ENCODE data around the gene ATP1B2.

The ATP1B2 gene

DNA sequence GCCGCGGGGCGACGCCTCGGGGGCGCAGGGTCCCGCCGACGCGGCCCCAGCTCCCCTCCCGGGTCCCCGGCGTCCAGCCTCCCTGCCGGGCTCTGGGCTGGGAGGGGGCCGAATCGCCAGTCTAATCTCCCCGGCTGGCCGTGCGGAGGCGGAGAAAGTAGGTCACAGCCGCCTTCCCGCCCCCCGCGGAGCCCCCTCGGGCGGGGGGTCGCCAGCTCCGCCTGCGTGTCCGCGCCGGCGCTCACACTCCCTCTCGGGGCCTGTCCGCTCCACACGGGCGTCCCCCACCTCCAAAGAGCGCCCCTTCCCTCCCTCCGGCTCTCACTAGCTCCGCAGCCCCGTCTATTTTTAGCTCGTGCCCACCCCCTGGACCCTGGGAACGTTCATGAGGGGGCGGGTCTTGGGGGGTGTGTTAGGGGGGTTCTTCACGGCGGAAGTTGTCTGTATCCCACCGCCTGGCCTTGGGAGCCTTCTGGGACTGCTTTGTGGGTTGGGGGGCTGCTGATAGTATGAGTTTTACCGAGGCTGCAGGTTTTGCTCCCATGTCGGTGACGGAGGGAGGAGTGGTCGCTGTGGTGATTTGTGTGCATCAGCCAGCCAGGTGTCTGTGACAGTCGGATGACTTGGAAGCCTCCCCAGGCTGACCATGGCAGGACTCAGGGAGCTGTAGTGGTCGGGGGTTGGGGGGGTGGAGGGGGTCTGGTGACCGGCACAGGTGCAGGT lies 1.1 kb downstream of the ATP1B2 start:
- DNase-seq (ENCODE audit: low spot score in 2 of 2), result no peak
- ATAC-seq (ENCODE audit: low read depth), result no peak
- Mint-ChIP-seq H3K27me3 (peaks cover 22% of the 10 kb centered on the region), H3K4me1 (peaks cover 25% of the 10 kb centered on the region), H3K36me3 (no peaks in the 10 kb centered on the region), H3K27ac (no peak overlapping the region), H3K9me3 (peaks cover 3% of the 10 kb centered on the region), H3K4me3 (peak overlapping the region; percentile 15)

- H3K4me1 Mint-ChIP-seq, result peaks cover 25% of the 10 kb centered on the region
- no peak overlapping the region for H3K27ac Mint-ChIP-seq
- peaks cover 2% of the 10 kb centered on the region for H3K36me3 Mint-ChIP-seq
- H3K27me3 Mint-ChIP-seq, result peaks cover 22% of the 10 kb centered on the region
- no peak for ATAC-seq (ENCODE audit: low read depth)
- no peak overlapping the region for H3K4me3 Mint-ChIP-seq
- no peak for DNase-seq (ENCODE audit: low spot score in 2 of 2)
- peaks cover 3% of the 10 kb centered on the region for H3K9me3 Mint-ChIP-seq
These were observed 1.9 kb downstream of the ATP1B2 start for GRCh38 chr17:7652388-7653356.

DNA sequence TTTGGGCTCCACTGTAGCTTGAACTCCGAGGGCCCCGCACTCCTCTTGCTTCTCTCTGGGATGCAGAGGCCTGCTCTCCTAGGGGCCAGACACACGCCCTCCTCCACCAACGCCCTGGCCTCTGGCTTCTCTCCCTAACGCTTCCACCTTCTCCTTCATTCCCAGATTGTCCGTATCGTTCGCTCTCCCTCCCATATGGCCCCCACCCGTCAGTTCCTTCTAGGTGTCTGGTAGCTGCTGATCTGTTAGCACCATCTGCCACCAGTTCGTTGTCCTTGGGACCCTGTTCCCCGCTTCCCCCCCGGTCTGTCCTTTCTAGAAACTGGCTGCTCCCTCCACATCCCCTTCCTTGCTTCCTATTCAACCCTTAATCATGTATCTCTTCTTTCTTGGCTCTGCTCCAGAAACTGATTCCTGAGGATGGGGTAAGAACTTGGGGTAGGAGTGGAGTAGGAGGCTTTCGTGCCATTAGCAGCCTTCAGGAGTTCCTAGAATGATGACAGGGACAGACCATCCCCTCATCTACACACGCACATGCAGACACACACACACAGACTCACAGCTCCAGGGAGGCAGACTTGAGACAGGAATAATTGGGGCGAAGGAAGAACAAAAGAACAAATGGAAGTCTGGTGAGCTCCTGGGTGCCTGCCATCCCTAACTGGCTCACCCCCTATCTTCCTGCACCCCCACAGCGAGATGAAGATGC lies 4.3 kb downstream of the ATP1B2 start:
- peaks cover 3% of the 10 kb centered on the region for H3K9me3 Mint-ChIP-seq
- ATAC-seq (ENCODE audit: low read depth), result no peak
- peaks cover 22% of the 10 kb centered on the region for H3K4me1 Mint-ChIP-seq
- DNase-seq (ENCODE audit: low spot score in 2 of 2), result no peak
- peaks cover 3% of the 10 kb centered on the region for H3K36me3 Mint-ChIP-seq
- H3K27me3 Mint-ChIP-seq, result peaks cover 16% of the 10 kb centered on the region
- peak overlapping the region; percentile 10 for H3K27ac Mint-ChIP-seq
- H3K4me3 Mint-ChIP-seq, result no peak overlapping the region

GRCh38 chr17:7655541-7655840 lies 4.8 kb downstream of the ATP1B2 start:
- ATAC-seq (ENCODE audit: low read depth), result peak; percentile 71
- Mint-ChIP-seq H3K27ac (peak overlapping the region; percentile 10), H3K27me3 (peaks cover 12% of the 10 kb centered on the region)

GRCh38 chr17:7656958-7657609 lies 6.4 kb downstream of the ATP1B2 start:
- peaks cover 11% of the 10 kb centered on the region for H3K4me1 Mint-ChIP-seq
- peaks cover 3% of the 10 kb centered on the region for H3K36me3 Mint-ChIP-seq
- no peak overlapping the region for H3K4me3 Mint-ChIP-seq
- DNase-seq (ENCODE audit: low spot score in 2 of 2) (no peak), ATAC-seq (ENCODE audit: low read depth) (no peak)
- H3K9me3 Mint-ChIP-seq, result peaks cover 3% of the 10 kb centered on the region
- H3K27ac Mint-ChIP-seq, result no peak overlapping the region
- peaks cover 5% of the 10 kb centered on the region for H3K27me3 Mint-ChIP-seq

More at GRCh38 chr17:7655541-7655840, 4.8 kb downstream of the ATP1B2 start:
- Mint-ChIP-seq H3K9me3 (peaks cover 3% of the 10 kb centered on the region), H3K4me3 (no peak overlapping the region), H3K36me3 (peaks cover 3% of the 10 kb centered on the region), H3K4me1 (peaks cover 17% of the 10 kb centered on the region)
- DNase-seq (ENCODE audit: low spot score in 2 of 2), result peak; percentile 40 to 41

DNA sequence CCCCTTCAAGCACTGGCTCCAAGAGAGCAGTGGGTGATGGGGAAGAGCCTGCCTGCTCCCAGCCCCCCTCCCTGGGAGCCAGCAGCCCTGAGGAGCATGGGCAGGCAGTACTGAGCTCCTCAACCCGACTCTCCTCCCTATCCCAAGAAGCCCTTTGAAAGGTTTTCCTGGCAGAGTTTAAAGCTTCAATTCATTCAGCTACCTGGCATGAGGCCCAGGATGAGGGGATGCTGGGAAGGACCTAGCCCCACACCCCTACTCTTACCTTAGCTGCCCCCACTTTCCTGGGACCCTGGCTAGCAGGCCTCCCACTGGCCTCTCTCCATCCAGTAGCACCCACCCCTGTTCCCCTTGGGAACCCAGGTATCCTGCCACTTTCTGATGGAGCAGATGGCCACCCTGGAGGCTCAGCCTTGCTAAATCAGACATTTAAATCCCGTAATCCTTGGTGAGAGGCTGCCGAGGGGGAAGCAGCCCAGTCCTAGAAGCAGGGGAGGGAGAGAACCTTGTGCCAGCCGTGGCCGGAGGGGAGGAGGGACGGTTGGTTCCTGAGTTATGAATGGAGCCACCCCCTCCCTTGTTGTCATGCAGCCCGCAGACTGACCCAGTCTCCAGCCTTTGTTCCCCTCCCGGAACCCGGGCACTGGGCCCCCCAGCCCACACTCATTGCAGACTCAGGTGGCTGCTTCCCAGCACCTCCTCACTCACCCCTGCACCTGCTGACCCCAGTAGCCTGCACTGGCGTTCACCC lies 17.1 kb downstream of the ATP1B2 start:
- Mint-ChIP-seq H3K4me1 (no peaks in the 10 kb centered on the region), H3K27me3 (no peaks in the 10 kb centered on the region), H3K9me3 (no peaks in the 10 kb centered on the region), H3K36me3 (peaks cover 12% of the 10 kb centered on the region), H3K4me3 (no peak overlapping the region), H3K27ac (no peak overlapping the region)
- no peak for ATAC-seq (ENCODE audit: low read depth)
- DNase-seq (ENCODE audit: low spot score in 2 of 2), result no peak

GRCh38 chr17:7668482-7668881 lies 17.8 kb downstream of the ATP1B2 start:
- Mint-ChIP-seq H3K9me3 (no peaks in the 10 kb centered on the region), H3K4me3 (no peak overlapping the region), H3K27ac (no peak overlapping the region), H3K27me3 (no peaks in the 10 kb centered on the region), H3K4me1 (no peaks in the 10 kb centered on the region), H3K36me3 (peaks cover 17% of the 10 kb centered on the region)
- ATAC-seq (ENCODE audit: low read depth) (no peak), DNase-seq (ENCODE audit: low spot score in 2 of 2) (no peak)

GRCh38 chr17:7673239-7673638 lies 22.5 kb downstream of the ATP1B2 start:
- Mint-ChIP-seq H3K4me3 (no peak overlapping the region), H3K27me3 (no peaks in the 10 kb centered on the region), H3K27ac (no peak overlapping the region), H3K36me3 (peaks cover 38% of the 10 kb centered on the region), H3K4me1 (peaks cover 6% of the 10 kb centered on the region), H3K9me3 (peaks cover 3% of the 10 kb centered on the region)
- DNase-seq (ENCODE audit: low spot score in 2 of 2) (no peak), ATAC-seq (ENCODE audit: low read depth) (no peak)

GRCh38 chr17:7674934-7675333 lies 24.2 kb downstream of the ATP1B2 start:
- Mint-ChIP-seq H3K9me3 (peaks cover 3% of the 10 kb centered on the region), H3K27ac (no peak overlapping the region), H3K4me1 (peaks cover 6% of the 10 kb centered on the region), H3K36me3 (peaks cover 37% of the 10 kb centered on the region), H3K27me3 (no peaks in the 10 kb centered on the region), H3K4me3 (no peak overlapping the region)
- ATAC-seq (ENCODE audit: low read depth) (no peak), DNase-seq (ENCODE audit: low spot score in 2 of 2) (no peak)

DNA sequence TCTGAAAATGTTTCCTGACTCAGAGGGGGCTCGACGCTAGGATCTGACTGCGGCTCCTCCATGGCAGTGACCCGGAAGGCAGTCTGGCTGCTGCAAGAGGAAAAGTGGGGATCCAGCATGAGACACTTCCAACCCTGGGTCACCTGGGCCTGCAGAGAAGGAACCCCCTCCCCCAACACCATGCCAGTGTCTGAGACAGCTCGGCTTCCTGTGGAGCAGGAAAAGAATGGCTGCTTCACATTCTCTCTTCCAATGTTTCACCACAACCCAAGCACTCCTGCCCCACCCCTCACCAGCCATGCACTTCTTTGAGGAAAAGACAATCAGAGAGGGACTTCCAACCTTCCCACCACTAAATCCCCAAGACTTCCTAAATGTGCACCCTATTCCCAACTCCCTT lies 25.8 kb downstream of the ATP1B2 start:
- peaks cover 3% of the 10 kb centered on the region for H3K9me3 Mint-ChIP-seq
- ATAC-seq (ENCODE audit: low read depth) (no peak), DNase-seq (ENCODE audit: low spot score in 2 of 2) (no peak)
- no peak overlapping the region for H3K27ac Mint-ChIP-seq
- H3K4me3 Mint-ChIP-seq, result no peak overlapping the region
- peaks cover 6% of the 10 kb centered on the region for H3K4me1 Mint-ChIP-seq
- no peaks in the 10 kb centered on the region for H3K27me3 Mint-ChIP-seq
- peaks cover 37% of the 10 kb centered on the region for H3K36me3 Mint-ChIP-seq

- Mint-ChIP-seq H3K9me3 (peaks cover 3% of the 10 kb centered on the region), H3K27me3 (no peaks in the 10 kb centered on the region), H3K27ac (no peak overlapping the region), H3K36me3 (peaks cover 34% of the 10 kb centered on the region), H3K4me1 (peaks cover 8% of the 10 kb centered on the region), H3K4me3 (no peak overlapping the region)
- no peak for ATAC-seq (ENCODE audit: low read depth)
- DNase-seq (ENCODE audit: low spot score in 2 of 2), result no peak
These were observed 26.8 kb downstream of the ATP1B2 start for GRCh38 chr17:7677388-7678067.

- peaks cover 31% of the 10 kb centered on the region for H3K4me1 Mint-ChIP-seq
- ATAC-seq (ENCODE audit: low read depth) (no peak), DNase-seq (ENCODE audit: low spot score in 2 of 2) (no peak)
- H3K27me3 Mint-ChIP-seq, result no peaks in the 10 kb centered on the region
- peak overlapping the region; percentile 99 for H3K27ac Mint-ChIP-seq
- no peaks in the 10 kb centered on the region for H3K9me3 Mint-ChIP-seq
- no peaks in the 10 kb centered on the region for H3K36me3 Mint-ChIP-seq
- H3K4me3 Mint-ChIP-seq, result peak overlapping the region; percentile 97
These were observed 34.3 kb downstream of the ATP1B2 start for GRCh38 chr17:7684851-7685532.
